OCI-LY3 (cell line): ENCODE measurements around the gene POLA2.
"Not testable (repeated sequence)": the region's sequence is repeated elsewhere in the genome, so short reads cannot be mapped to it uniquely, and the experiment has no call there.

Source experiments
- H2AFZ ChIP-seq: fragments of 200-600, 300-600 bp; shearing (Covaris generic); 2 replicates; pipeline ENCODE4 v1.6.0; 2014; ENCODE audit warnings: antibody characterized with exemption, low read depth, low read length
- H3K27ac ChIP-seq: fragments of 200-600, 300-600 bp; sonication (generic); 2 replicates; pipeline ENCODE4 v1.5.1; 2014; ENCODE audit warnings: mild to moderate bottlenecking, low read length, moderate library complexity, mixed read lengths
- H3K27me3 ChIP-seq: fragments of 200-600, 300-600 bp; sonication (generic); 2 replicates; pipeline ENCODE4 v1.6.1; 2014; ENCODE audit warnings: low read depth, low read length, mixed read lengths
- H3K36me3 ChIP-seq: fragments of 200-600, 300-600 bp; sonication (generic); replicated peaks from 2 replicates; pipeline ENCODE3; 2014; ENCODE audit warnings: low read depth, low read length, mixed read lengths
- H3K4me1 ChIP-seq: fragments of 300-600, 200-600 bp; sonication (generic); 2 replicates; pipeline ENCODE4 v1.6.1; 2014; ENCODE audit warnings: low read length, mixed read lengths
- H3K4me2 ChIP-seq: fragments of 200-600, 300-600 bp; sonication (generic); 2 replicates; pipeline ENCODE4 v1.6.1; 2014; ENCODE audit warnings: low read length, mixed read lengths
- H3K4me3 ChIP-seq: fragments of 300-600, 200-600 bp; sonication (generic); 2 replicates; pipeline ENCODE4 v1.5.1; 2014; ENCODE audit warnings: antibody characterized with exemption, mild to moderate bottlenecking, low read length, moderate library complexity
- H3K79me2 ChIP-seq: fragments of 300-600, 200-600 bp; shearing (Covaris generic); 2 replicates; pipeline ENCODE4 v1.6.1; 2014; ENCODE audit warnings: mild to moderate bottlenecking, low read length, mixed read lengths
- H3K9ac ChIP-seq: fragments of 300-600, 200-600 bp; shearing (Covaris generic); 2 replicates; pipeline ENCODE4 v1.6.0; 2014; ENCODE audit warnings: mild to moderate bottlenecking, low read length, moderate library complexity
- H3K9me3 ChIP-seq: fragments of 200-600, 300-600 bp; shearing (Covaris generic); 2 replicates; pipeline ENCODE4 v1.6.1; 2014; ENCODE audit warnings: low read length, mixed read lengths; ENCODE audit not compliant: insufficient read depth
- H4K20me1 ChIP-seq: fragments of 200-600, 300-600 bp; sonication (generic); 2 replicates; pipeline ENCODE4 v1.6.1; 2016; ENCODE audit warnings: low read length, mixed read lengths; ENCODE audit not compliant: insufficient read depth
- EZH2phosphoT487 ChIP-seq: fragments of 200-600 bp; shearing (Covaris generic); IDR thresholded peaks from 2 replicates; pipeline ENCODE4 v1.6.1; 2018; ENCODE audit warnings: antibody characterized with exemption, mixed run types, low read depth
- TF ChIP-seq, protein P1 (sequence below): fragments of 200-600, 300-600 bp; sonication (generic); IDR thresholded peaks from 2 replicates; pipeline ENCODE4 v1.5.1; 2014; ENCODE audit warnings: antibody characterized with exemption, low read length, low read depth

Gene POLA2

DNA sequence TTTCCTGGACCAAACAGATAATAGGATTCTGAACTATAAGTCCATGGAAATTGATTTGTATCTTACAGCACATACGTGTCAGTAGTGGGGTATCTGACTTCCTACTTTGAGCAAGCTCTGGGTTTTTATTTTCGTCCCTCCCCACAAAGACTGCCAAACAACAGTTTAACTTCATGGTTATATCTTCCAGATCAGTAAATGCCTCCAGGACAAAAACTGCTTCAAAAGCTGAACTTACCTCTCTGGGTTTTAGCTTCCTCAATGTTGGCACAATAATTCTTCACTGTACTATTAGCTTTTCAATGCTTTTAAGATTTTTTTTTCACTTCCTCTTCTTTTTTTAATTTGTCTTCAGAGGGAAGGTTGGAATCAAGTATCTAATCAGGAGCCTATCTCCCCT lies 67.7 kb downstream of the POLA2 start:
- H3K4me3 ChIP-seq = peak overlapping the region; percentile 49
- H3K79me2 ChIP-seq = peaks cover 8% of the 10 kb centered on the region
- peak overlapping the region; percentile 71 for H2AFZ ChIP-seq
- H3K27me3 ChIP-seq = no peaks in the 10 kb centered on the region
- peaks cover 2% of the 10 kb centered on the region; the same call in 1 of the 2 replicates for H4K20me1 ChIP-seq
- TF ChIP-seq, protein P1, sequence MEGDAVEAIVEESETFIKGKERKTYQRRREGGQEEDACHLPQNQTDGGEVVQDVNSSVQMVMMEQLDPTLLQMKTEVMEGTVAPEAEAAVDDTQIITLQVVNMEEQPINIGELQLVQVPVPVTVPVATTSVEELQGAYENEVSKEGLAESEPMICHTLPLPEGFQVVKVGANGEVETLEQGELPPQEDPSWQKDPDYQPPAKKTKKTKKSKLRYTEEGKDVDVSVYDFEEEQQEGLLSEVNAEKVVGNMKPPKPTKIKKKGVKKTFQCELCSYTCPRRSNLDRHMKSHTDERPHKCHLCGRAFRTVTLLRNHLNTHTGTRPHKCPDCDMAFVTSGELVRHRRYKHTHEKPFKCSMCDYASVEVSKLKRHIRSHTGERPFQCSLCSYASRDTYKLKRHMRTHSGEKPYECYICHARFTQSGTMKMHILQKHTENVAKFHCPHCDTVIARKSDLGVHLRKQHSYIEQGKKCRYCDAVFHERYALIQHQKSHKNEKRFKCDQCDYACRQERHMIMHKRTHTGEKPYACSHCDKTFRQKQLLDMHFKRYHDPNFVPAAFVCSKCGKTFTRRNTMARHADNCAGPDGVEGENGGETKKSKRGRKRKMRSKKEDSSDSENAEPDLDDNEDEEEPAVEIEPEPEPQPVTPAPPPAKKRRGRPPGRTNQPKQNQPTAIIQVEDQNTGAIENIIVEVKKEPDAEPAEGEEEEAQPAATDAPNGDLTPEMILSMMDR = no peak
- TF ChIP-seq EZH2phosphoT487 = no peak
- H3K27ac ChIP-seq = peak overlapping the region; percentile 45
- peak overlapping the region; percentile 68 for H3K4me2 ChIP-seq
- H3K4me1 ChIP-seq = peaks cover 11% of the 10 kb centered on the region
- no peaks in the 10 kb centered on the region for H3K36me3 ChIP-seq
- H3K9me3 ChIP-seq = no peaks in the 10 kb centered on the region
- H3K9ac ChIP-seq = peak overlapping the region; percentile 51

DNA sequence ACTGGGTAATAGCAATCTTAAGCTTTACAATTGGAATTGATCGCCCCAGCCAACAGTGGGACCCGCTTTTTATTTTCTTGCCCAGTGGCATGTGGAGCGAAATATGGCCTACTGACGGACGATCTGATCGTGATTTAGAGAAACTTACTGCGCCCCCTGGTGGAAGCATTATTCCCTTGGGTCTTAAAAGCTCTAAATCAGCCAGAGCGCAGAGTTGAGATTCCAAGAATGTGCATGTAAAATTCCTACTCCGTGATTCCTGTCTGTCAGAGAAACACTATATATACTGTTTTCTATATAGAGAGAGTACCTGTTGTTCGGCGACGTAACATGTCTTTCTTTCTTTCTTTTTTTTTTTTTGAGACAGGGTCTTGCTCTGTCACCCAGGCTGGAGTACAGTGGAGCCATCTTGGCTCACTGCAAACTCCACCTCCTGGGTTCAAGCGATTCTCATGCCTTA lies 68.2 kb downstream of the POLA2 start:
- TF ChIP-seq, protein P1 = peak; percentile 87
- no peak for TF ChIP-seq EZH2phosphoT487
- Histone ChIP-seq H3K27ac (peak overlapping the region; percentile 45), H3K9ac (peak overlapping the region; percentile 51), H3K4me3 (peak overlapping the region; percentile 49), H3K27me3 (no peaks in the 10 kb centered on the region), H2AFZ (peak overlapping the region; percentile 71), H3K79me2 (peaks cover 13% of the 10 kb centered on the region), H3K4me2 (peak overlapping the region; percentile 68), H3K9me3 (no peaks in the 10 kb centered on the region), H4K20me1 (peaks cover 7% of the 10 kb centered on the region), H3K36me3 (no peaks in the 10 kb centered on the region), H3K4me1 (peaks cover 16% of the 10 kb centered on the region)

DNA sequence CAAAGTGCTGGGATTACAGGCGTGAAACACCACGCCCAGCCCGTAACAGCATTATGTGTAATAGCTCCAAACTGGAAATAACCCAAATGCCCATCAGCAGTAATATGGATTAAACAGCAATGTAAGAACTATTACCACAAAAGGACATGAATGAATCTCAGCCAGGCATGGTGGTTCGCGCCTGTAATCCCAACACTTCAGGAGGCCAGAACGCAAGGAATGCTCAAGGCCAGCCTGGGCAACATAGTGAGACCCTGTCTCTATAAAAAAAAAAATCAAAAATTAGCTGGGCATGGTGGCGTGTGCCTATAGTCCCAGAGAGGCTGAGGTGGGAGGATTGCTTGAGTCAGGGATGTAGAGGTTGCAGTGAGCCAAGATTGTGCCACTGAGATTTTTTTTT lies 68.8 kb downstream of the POLA2 start:
- H3K4me3 ChIP-seq = no peak overlapping the region
- no peak overlapping the region for H3K9ac ChIP-seq
- peaks cover 5% of the 10 kb centered on the region for H3K36me3 ChIP-seq
- TF ChIP-seq EZH2phosphoT487 = no peak
- TF ChIP-seq, protein P1 = no peak
- no peak overlapping the region for H3K27ac ChIP-seq
- H2AFZ ChIP-seq = peak overlapping the region; percentile 71
- peak overlapping the region; percentile 68 for H3K4me2 ChIP-seq
- peaks cover 13% of the 10 kb centered on the region for H4K20me1 ChIP-seq
- H3K4me1 ChIP-seq = peaks cover 22% of the 10 kb centered on the region
- H3K27me3 ChIP-seq = no peaks in the 10 kb centered on the region
- peaks cover 19% of the 10 kb centered on the region for H3K79me2 ChIP-seq
- no peaks in the 10 kb centered on the region for H3K9me3 ChIP-seq

DNA sequence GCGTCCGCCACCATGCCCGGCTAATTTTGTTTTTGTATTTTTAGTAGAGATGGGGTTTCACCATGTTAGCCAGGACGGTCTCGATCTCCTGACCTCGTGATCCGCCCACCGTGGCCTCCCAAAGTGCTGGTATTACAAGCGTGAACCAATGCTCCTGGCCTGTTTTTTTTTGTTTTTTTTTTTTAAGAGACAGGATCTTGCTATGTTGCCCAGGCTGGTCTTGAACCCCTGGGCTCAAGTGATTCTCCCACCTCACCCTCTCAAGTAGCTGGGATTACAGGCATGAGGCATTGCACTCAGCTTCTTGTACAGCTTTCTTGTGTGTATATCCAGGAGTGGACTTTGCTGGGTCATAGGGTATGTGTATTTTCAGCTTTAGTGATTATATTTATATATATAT lies 70.8 kb downstream of the POLA2 start:
- H2AFZ ChIP-seq, H3K27me3 ChIP-seq, H3K4me3 ChIP-seq, H3K4me2 ChIP-seq, H3K9me3 ChIP-seq, H3K27ac ChIP-seq, H3K9ac ChIP-seq: not testable (repeated sequence)
- peaks cover 22% of the 10 kb centered on the region for H3K4me1 ChIP-seq
- H3K36me3 ChIP-seq = peaks cover 11% of the 10 kb centered on the region
- peaks cover 36% of the 10 kb centered on the region for H3K79me2 ChIP-seq
- H4K20me1 ChIP-seq = peaks cover 14% of the 10 kb centered on the region
